Measurements from ENCODE around the gene RLF.

The RLF gene

DNA sequence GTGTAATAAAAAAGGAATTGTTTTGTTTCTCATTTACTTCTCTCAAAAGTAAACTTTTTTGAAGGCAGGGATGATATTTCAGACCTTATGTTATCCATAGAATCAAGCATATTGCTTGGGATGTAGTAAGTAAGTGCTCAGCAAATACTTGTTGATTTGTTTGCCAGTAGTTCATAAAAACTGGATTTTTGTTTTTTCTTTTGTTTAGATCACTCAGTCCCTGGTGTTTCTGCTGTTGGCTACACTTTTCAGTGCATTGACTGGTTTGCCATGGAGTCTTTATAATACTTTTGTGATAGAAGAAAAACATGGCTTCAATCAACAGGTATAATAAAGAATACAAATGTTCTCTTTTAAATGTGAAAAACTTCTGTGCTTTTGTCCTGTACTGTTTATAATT lies 107.0 kb downstream of the RLF start:
- Histone ChIP-seq H3K4me3 (ENCODE audit: low read depth in 1 of 2, low read length in 2 of 2) (no peak overlapping the region), H3K9ac (ENCODE audit: low read depth in 1 of 2, low read length in 2 of 2) (no peak overlapping the region), H3K4me1 (ENCODE audit: control insufficient read depth in 1 of 2, insufficient read depth in 2 of 2, low read length in 2 of 2) (no peaks in the 10 kb centered on the region), H3K27me3 (ENCODE audit: control insufficient read depth in 1 of 2, insufficient read depth in 2 of 2, low read length in 2 of 2) (no peaks in the 10 kb centered on the region), H3K36me3 (ENCODE audit: control insufficient read depth in 1 of 2, insufficient read depth in 2 of 2, low read length in 2 of 2) (peaks cover 4 to 70% of the 10 kb centered on the region in 2 donors), H3K9me3 (ENCODE audit: control insufficient read depth in 1 of 2, low read length in 2 of 2) (no peaks in the 10 kb centered on the region), H3K27ac (ENCODE audit: low read depth, low read length) (no peak overlapping the region)

DNA sequence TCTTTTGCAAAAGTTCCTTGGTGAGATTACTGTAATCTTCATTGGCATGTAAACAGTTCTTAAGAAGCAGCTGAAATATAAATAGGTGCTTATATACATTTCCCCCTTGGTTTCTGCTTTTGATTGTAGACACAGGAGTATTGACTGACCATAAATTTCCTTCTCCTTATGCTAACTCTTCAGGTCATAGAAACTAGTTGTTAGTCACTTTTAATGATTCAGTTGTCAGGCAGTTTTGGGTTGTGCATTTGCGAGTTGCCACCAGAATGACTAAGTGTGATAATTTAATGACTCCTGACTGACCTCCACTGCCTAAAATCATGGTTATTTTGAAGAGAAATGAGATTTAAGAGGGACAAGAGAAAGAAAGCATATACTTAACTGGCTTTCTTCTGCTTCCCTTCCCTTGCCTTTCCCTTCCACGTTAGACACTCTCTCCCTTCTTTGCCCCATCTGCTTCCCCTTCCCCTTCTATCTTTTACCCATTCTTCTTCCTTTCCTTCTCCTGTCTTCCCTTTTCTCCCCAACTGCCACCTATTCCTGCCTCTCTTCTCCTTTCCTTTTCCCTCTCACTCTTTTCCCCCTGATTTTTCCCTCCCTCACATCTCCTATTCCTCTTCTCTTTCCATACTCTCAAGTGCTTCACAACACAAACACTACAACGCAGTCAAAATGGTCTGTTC lies 109.1 kb downstream of the RLF start:
- no peak overlapping the region for H3K4me3 ChIP-seq (ENCODE audit: low read depth in 1 of 2, low read length in 2 of 2)
- no peaks in the 10 kb centered on the region for H3K27me3 ChIP-seq (ENCODE audit: control insufficient read depth in 1 of 2, insufficient read depth in 2 of 2, low read length in 2 of 2)
- H3K27ac ChIP-seq (ENCODE audit: low read depth, low read length): no peak overlapping the region
- peaks cover 9 to 66% of the 10 kb centered on the region in 2 donors for H3K36me3 ChIP-seq (ENCODE audit: control insufficient read depth in 1 of 2, insufficient read depth in 2 of 2, low read length in 2 of 2)
- no peaks in the 10 kb centered on the region for H3K9me3 ChIP-seq (ENCODE audit: control insufficient read depth in 1 of 2, low read length in 2 of 2)
- peaks cover 0 to 8% of the 10 kb centered on the region in 2 donors for H3K4me1 ChIP-seq (ENCODE audit: control insufficient read depth in 1 of 2, insufficient read depth in 2 of 2, low read length in 2 of 2)
- no peak overlapping the region for H3K9ac ChIP-seq (ENCODE audit: low read depth in 1 of 2, low read length in 2 of 2)

DNA sequence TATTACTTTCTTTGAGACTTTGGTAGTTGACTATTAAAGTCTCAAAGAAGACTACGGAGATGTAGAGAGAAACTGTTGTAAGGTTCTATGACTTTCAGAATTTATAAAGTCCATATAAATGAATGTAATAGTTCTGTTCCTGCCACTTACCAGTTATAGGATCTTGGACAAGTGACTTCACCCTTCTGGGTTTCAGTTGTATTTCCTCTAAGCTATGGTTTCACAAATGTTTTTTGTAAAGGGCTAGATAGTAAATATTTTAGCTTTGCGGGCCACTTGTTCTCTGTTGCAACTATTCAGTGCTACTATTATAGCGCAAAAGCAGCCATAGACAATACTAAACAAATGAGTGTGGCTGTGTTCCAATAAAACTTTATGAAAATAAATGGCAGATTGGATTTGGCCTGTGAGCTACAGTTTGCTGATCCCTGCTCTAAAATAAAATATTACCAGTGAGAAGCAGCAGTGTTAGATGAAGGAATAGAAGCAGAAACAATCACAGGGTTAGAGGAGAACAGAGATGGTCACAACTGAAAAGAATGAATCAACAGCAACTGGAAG lies 111.5 kb downstream of the RLF start:
- Histone ChIP-seq H3K9me3 (ENCODE audit: control insufficient read depth in 1 of 2, low read length in 2 of 2) (no peaks in the 10 kb centered on the region), H3K36me3 (ENCODE audit: control insufficient read depth in 1 of 2, insufficient read depth in 2 of 2, low read length in 2 of 2) (peaks cover 9 to 64% of the 10 kb centered on the region in 2 donors), H3K27me3 (ENCODE audit: control insufficient read depth in 1 of 2, insufficient read depth in 2 of 2, low read length in 2 of 2) (no peaks in the 10 kb centered on the region), H3K9ac (ENCODE audit: low read depth in 1 of 2, low read length in 2 of 2) (no peak overlapping the region), H3K4me3 (ENCODE audit: low read depth in 1 of 2, low read length in 2 of 2) (no peak overlapping the region), H3K4me1 (ENCODE audit: control insufficient read depth in 1 of 2, insufficient read depth in 2 of 2, low read length in 2 of 2) (peaks cover 0 to 8% of the 10 kb centered on the region in 2 donors), H3K27ac (ENCODE audit: low read depth, low read length) (no peak overlapping the region)

DNA sequence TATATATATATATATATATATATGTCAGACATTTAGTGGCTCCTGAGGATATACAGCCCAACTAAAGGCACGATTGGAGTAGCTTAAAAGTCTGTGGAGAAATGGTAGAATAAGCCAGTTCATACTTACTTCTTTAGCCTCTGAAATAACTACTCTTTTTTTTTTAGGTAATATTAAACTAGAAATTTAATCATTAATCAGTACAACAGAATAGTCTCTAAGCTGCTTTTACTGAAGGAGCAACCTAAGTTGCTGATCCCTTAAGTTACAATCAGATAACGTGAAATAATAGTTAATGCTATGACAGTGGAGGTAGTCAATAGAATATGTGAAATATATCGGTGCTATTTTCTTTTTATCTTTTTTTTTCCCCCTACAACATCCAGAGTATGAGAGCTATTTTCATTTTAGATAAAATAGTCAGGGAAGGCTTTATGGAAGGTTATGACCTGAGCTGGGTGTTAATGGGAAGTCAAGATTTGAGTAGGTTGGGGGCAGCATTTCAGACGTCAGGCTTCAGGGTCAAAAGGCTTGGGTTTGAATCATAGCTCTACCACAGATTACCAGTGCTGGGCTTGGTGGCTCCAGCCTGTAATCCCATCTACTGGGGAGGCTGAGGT lies 112.5 kb downstream of the RLF start:
- Histone ChIP-seq H3K27me3 (ENCODE audit: control insufficient read depth in 1 of 2, insufficient read depth in 2 of 2, low read length in 2 of 2) (no peaks in the 10 kb centered on the region), H3K36me3 (ENCODE audit: control insufficient read depth in 1 of 2, insufficient read depth in 2 of 2, low read length in 2 of 2) (peaks cover 9 to 56% of the 10 kb centered on the region in 2 donors), H3K9me3 (ENCODE audit: control insufficient read depth in 1 of 2, low read length in 2 of 2) (no peaks in the 10 kb centered on the region), H3K27ac (ENCODE audit: low read depth, low read length) (no peak overlapping the region), H3K4me3 (ENCODE audit: low read depth in 1 of 2, low read length in 2 of 2) (no peak overlapping the region), H3K4me1 (ENCODE audit: control insufficient read depth in 1 of 2, insufficient read depth in 2 of 2, low read length in 2 of 2) (peaks cover 0 to 8% of the 10 kb centered on the region in 2 donors), H3K9ac (ENCODE audit: low read depth in 1 of 2, low read length in 2 of 2) (no peak overlapping the region)

DNA sequence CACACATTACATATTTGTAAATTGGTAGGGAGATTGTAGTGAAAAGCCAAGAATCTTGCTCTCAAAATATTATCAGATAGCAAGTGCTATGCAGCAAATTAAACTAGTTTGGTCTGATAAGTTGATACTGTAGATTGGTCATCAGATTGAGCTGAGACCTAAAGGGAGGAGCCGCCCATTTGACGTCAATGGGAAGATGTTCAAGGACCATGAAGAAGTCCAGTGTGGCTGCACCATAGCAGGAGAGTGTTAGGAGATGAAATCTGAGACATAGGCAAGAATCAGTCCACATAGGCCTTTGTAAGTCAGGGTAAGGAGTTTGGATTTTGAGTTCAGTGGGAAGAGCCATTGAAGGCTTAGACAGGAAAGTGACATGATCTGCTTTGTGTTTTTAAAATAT lies 113.1 kb downstream of the RLF start:
- Histone ChIP-seq H3K9me3 (ENCODE audit: control insufficient read depth in 1 of 2, low read length in 2 of 2) (no peaks in the 10 kb centered on the region), H3K4me3 (ENCODE audit: low read depth in 1 of 2, low read length in 2 of 2) (no peak overlapping the region), H3K4me1 (ENCODE audit: control insufficient read depth in 1 of 2, insufficient read depth in 2 of 2, low read length in 2 of 2) (peaks cover 0 to 8% of the 10 kb centered on the region in 2 donors), H3K27me3 (ENCODE audit: control insufficient read depth in 1 of 2, insufficient read depth in 2 of 2, low read length in 2 of 2) (no peaks in the 10 kb centered on the region), H3K27ac (ENCODE audit: low read depth, low read length) (no peak overlapping the region), H3K9ac (ENCODE audit: low read depth in 1 of 2, low read length in 2 of 2) (no peak overlapping the region), H3K36me3 (ENCODE audit: control insufficient read depth in 1 of 2, insufficient read depth in 2 of 2, low read length in 2 of 2) (peaks cover 5 to 53% of the 10 kb centered on the region in 2 donors)

DNA sequence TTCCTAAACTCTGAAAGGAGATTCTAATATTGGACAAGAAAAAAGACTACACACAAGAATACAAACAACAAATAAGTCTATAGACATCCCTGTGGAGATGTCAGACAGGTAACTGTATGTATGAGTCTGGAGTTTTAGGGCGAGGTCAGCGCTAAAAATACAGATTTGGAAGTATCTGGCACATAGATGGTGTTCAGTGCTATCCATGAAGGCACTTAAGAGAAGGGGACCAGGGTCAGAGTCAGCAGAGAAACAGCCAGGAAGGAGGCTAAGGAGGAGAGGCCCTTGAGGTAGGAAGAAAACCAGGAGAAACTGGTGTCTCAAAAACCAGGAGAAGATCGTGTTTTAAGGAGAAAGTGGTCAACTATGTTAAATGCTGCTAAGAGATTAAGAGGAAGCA lies 114.9 kb downstream of the RLF start:
- Histone ChIP-seq H3K36me3 (ENCODE audit: control insufficient read depth in 1 of 2, insufficient read depth in 2 of 2, low read length in 2 of 2) (peaks cover 5 to 42% of the 10 kb centered on the region in 2 donors), H3K9me3 (ENCODE audit: control insufficient read depth in 1 of 2, low read length in 2 of 2) (no peaks in the 10 kb centered on the region), H3K27me3 (ENCODE audit: control insufficient read depth in 1 of 2, insufficient read depth in 2 of 2, low read length in 2 of 2) (no peaks in the 10 kb centered on the region), H3K4me1 (ENCODE audit: control insufficient read depth in 1 of 2, insufficient read depth in 2 of 2, low read length in 2 of 2) (peaks cover 0 to 8% of the 10 kb centered on the region in 2 donors), H3K27ac (ENCODE audit: low read depth, low read length) (no peak overlapping the region), H3K4me3 (ENCODE audit: low read depth in 1 of 2, low read length in 2 of 2) (no peak overlapping the region), H3K9ac (ENCODE audit: low read depth in 1 of 2, low read length in 2 of 2) (no peak overlapping the region)

DNA sequence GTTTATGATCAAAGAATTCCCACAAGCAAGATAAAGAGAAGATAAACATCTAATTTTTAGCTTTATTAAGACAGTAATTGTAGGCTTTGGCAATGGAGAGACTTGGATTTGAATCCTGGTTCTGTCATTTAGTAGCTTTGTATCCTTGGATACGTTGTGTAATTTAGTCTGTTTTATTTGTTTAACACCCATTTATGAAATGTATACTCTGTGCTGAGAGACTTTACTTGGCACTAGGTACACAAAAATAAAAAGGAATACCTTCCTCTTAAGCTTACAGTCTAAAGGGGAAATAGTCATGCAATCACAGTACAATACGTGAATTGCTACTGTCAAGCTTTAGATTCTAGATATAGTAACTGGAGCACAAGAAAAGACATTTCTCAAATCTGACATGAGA lies 120.7 kb downstream of the RLF start:
- H3K9me3 ChIP-seq (ENCODE audit: control insufficient read depth in 1 of 2, low read length in 2 of 2): no peaks in the 10 kb centered on the region
- no peaks in the 10 kb centered on the region for H3K4me1 ChIP-seq (ENCODE audit: control insufficient read depth in 1 of 2, insufficient read depth in 2 of 2, low read length in 2 of 2)
- H3K27me3 ChIP-seq (ENCODE audit: control insufficient read depth in 1 of 2, insufficient read depth in 2 of 2, low read length in 2 of 2): no peaks in the 10 kb centered on the region
- no peak overlapping the region for H3K9ac ChIP-seq (ENCODE audit: low read depth in 1 of 2, low read length in 2 of 2)
- no peak overlapping the region for H3K4me3 ChIP-seq (ENCODE audit: low read depth in 1 of 2, low read length in 2 of 2)
- no peak overlapping the region for H3K27ac ChIP-seq (ENCODE audit: low read depth, low read length)
- H3K36me3 ChIP-seq (ENCODE audit: control insufficient read depth in 1 of 2, insufficient read depth in 2 of 2, low read length in 2 of 2): peaks cover 9 to 23% of the 10 kb centered on the region in 2 donors

Data from duodenal mucosa (tissue), 2 donors.